Embryonic facial prominence (tissue), 1 donor: Measurements from ENCODE around the gene PGC.

Experiments used
- DNase-seq: peaks from one replicate; pipeline ENCODE4 v3.0.0-alpha.2; 2016; ENCODE audit errors: extremely low spot score

PGC gene

GRCh38 chr6:41714556-41715273 lies 32.5 kb downstream of the PGC start:
- no peak for DNase-seq

- no peak for DNase-seq
Observed at GRCh38 chr6:41713650-41714291, 33.4 kb downstream of the PGC start.

GRCh38 chr6:41713159-41713649 lies 34.0 kb downstream of the PGC start:
- DNase-seq, result no peak

- DNase-seq, result no peak
Observed at GRCh38 chr6:41712651-41713103, 34.5 kb downstream of the PGC start.

- DNase-seq, result no peak
Observed at GRCh38 chr6:41711323-41712038, 35.7 kb downstream of the PGC start.

- DNase-seq, result no peak
Observed at GRCh38 chr6:41709375-41709774, 37.8 kb downstream of the PGC start.

GRCh38 chr6:41708856-41709255 lies 38.3 kb downstream of the PGC start:
- no peak for DNase-seq

GRCh38 chr6:41707565-41708200 lies 39.5 kb downstream of the PGC start:
- no peak for DNase-seq

GRCh38 chr6:41706876-41707564 lies 40.2 kb downstream of the PGC start:
- no peak for DNase-seq

- no peak for DNase-seq
Observed at GRCh38 chr6:41705996-41706835, 41.0 kb downstream of the PGC start.

GRCh38 chr6:41705311-41705995 lies 41.7 kb downstream of the PGC start:
- DNase-seq, result no peak

- DNase-seq, result no peak
Observed at GRCh38 chr6:41704656-41705310, 42.4 kb downstream of the PGC start.

- DNase-seq, result no peak
Observed at GRCh38 chr6:41704028-41704427, 43.2 kb downstream of the PGC start.

- DNase-seq, result no peak
Observed at GRCh38 chr6:41702771-41703494, 44.3 kb downstream of the PGC start.

GRCh38 chr6:41702089-41702745 lies 45.0 kb downstream of the PGC start:
- DNase-seq, result no peak

GRCh38 chr6:41700463-41701347 lies 46.5 kb downstream of the PGC start:
- no peak for DNase-seq

- DNase-seq, result no peak
Observed at GRCh38 chr6:41699063-41699462, 48.1 kb downstream of the PGC start.
